GM18868 (cell line): ENCODE data around the gene ATP9A.
"Not testable (repeated sequence)": the region's sequence is repeated elsewhere in the genome, so short reads cannot be mapped to it uniquely, and the experiment has no call there.

Source experiments
- ATAC-seq: cut with Tn5 transposase; IDR thresholded peaks from one replicate; pipeline ENCODE4 v1.9.1; 2021; ENCODE audit warnings: mild to moderate bottlenecking, moderate library complexity; ENCODE audit not compliant: unreplicated experiment

ATP9A gene

GRCh38 chr20:51753220-51753619 is 15.0 kb downstream of the ATP9A start:
- ATAC-seq: not testable (repeated sequence)

GRCh38 chr20:51752343-51752951 is 15.7 kb downstream of the ATP9A start:
- ATAC-seq: no peak

- no peak for ATAC-seq
Observed at GRCh38 chr20:51750770-51751388, 17.3 kb downstream of the ATP9A start.

GRCh38 chr20:51750037-51750769 is 18.0 kb downstream of the ATP9A start:
- peak; percentile 91 for ATAC-seq

- ATAC-seq: no peak
Observed at GRCh38 chr20:51749674-51750036, 18.5 kb downstream of the ATP9A start.

GRCh38 chr20:51747182-51747911 is 20.8 kb downstream of the ATP9A start:
- ATAC-seq: no peak

- ATAC-seq: no peak
Observed at GRCh38 chr20:51745804-51746203, 22.4 kb downstream of the ATP9A start.

GRCh38 chr20:51740838-51741237 is 27.4 kb downstream of the ATP9A start:
- ATAC-seq: no peak

- ATAC-seq: not testable (repeated sequence)
Observed at GRCh38 chr20:51740308-51740707, 27.9 kb downstream of the ATP9A start.

GRCh38 chr20:51739722-51740249 is 28.4 kb downstream of the ATP9A start:
- no peak for ATAC-seq

- ATAC-seq: no peak
Observed at GRCh38 chr20:51738877-51739447, 29.2 kb downstream of the ATP9A start.

- ATAC-seq: not testable (repeated sequence)
Observed at GRCh38 chr20:51738261-51738660, 29.9 kb downstream of the ATP9A start.

GRCh38 chr20:51736947-51737346 is 31.2 kb downstream of the ATP9A start:
- ATAC-seq: no peak

GRCh38 chr20:51735728-51736600 is 32.2 kb downstream of the ATP9A start:
- ATAC-seq: no peak

- no peak for ATAC-seq
Observed at GRCh38 chr20:51734876-51735720, 33.1 kb downstream of the ATP9A start.

- no peak for ATAC-seq
Observed at GRCh38 chr20:51733070-51733469, 35.1 kb downstream of the ATP9A start.

- no peak for ATAC-seq
Observed at GRCh38 chr20:51732096-51732791, 35.9 kb downstream of the ATP9A start.

- no peak for ATAC-seq
Observed at GRCh38 chr20:51731731-51732095, 36.5 kb downstream of the ATP9A start.

- ATAC-seq: no peak
Observed at GRCh38 chr20:51729771-51730170, 38.4 kb downstream of the ATP9A start.
